Stimulated activated CD4-positive, alpha-beta T cell treated with anti-CD3 and anti-CD28 coated beads, TNF-alpha, amount 100 ng/mL, for 48 hours (primary cell): ENCODE results near the gene FLT4.
A peak's percentile ranks its signal among the peaks of the same experiment; 100 is the strongest.

ENCODE experiments used
- DNase-seq, 3 donors: peaks; one replicate each; pipeline ENCODE4 v3.0.0-alpha.2; 2020; ENCODE audit warnings: low read depth in 3 of 3

The FLT4 gene

GRCh38 chr5:180592176-180592575, 57.2 kb downstream of the FLT4 start:
- no peak for DNase-seq

GRCh38 chr5:180591311-180591887, 58.0 kb downstream of the FLT4 start, which contains the start of gene SCGB3A1:
SCGB3A1 (minus strand) TSS chr5:180591499; CDS start chr5:180591462, 37 bp downstream.
- DNase-seq: no peak

- DNase-seq: no peak
Measured at GRCh38 chr5:180590543-180591310, 58.7 kb downstream of the FLT4 start.

- no peak for DNase-seq
Measured at GRCh38 chr5:180589771-180590542, 59.4 kb downstream of the FLT4 start.

GRCh38 chr5:180586870-180587269, 62.5 kb downstream of the FLT4 start:
- DNase-seq: no peak

GRCh38 chr5:180586204-180586603, 63.2 kb downstream of the FLT4 start:
- no peak for DNase-seq

DNA sequence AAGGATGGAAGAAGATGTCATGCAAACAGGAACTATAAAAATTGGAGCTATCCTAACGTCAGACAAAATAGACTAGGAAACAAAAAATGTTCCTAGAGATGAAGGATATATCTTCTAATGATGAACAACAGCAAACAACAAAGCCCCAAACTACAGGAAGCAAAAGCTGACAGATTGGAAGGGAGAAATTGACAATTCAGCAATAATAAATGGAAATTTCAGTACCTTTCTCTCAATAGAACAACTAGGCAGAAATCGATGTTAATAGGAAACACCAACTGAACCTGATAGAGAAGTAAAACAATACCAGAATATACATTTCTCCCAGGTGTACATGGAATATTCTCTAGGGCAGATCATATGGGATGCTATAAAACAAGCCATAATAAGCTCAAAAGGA, 65.7 kb downstream of the FLT4 start:
- no peak for DNase-seq

DNA sequence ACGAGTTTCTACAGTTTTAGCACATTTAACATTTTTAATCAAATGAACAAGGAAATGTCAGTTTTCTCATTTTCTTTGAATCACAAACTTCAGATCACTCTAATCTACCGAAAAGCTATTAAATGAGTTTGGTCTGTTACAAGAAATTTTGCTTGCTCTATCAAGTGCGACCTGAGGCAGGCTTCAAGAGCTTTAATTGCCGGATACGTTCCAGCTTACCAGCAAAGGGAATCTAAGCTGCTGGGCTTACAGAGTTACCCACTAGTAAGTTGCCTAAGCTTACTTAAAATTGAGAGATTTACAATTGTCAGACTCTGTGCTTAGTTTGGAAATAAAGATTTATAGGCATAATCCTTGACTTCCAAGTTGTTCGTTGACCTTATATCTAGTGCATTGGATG, 68.7 kb downstream of the FLT4 start:
- no peak for DNase-seq

DNA sequence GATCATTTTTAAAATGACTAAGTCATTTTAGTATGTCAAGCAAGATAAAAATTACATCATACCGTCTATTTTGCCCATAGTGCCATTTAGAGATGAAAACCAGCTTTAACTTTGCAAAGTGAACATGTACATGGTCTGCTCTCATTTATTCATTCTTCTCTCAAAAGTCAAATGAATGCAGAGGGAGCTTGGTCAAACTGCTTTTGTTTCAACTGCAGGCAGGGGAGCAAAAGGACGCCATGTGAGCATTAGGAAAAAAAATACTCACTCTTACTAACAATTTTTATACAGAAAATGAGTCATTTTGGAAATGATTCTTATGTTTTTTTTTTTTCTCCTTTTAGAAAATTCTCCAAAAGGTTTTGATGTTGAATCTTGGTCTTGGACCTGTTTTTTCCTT, 73.8 kb downstream of the FLT4 start:
- no peak for DNase-seq

DNA sequence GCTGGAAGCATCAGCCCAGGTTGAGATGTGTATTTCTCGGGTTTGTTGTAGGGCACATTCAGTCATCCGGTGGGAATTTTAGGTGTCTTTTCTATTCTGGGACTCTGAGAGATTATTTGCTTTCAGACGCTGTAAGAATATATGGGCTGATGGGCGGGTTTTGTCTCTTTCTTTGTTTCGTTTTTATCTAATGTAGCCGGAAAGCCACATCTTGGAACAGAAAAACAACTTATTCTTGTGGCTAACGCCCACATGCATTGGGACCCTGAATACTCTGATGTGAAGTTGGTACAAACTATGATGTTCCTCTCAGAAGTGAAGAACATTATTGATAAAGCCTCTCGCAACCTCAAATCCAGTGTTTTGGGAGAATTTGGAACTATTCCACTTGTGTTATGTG, 80.5 kb downstream of the FLT4 start:
- no peak for DNase-seq

- DNase-seq: peak in 1 of 3 donors; percentile 22
Measured at GRCh38 chr5:180563994-180564393, 85.4 kb downstream of the FLT4 start.

GRCh38 chr5:180558232-180558631, 91.2 kb downstream of the FLT4 start:
- DNase-seq: no peak

DNA sequence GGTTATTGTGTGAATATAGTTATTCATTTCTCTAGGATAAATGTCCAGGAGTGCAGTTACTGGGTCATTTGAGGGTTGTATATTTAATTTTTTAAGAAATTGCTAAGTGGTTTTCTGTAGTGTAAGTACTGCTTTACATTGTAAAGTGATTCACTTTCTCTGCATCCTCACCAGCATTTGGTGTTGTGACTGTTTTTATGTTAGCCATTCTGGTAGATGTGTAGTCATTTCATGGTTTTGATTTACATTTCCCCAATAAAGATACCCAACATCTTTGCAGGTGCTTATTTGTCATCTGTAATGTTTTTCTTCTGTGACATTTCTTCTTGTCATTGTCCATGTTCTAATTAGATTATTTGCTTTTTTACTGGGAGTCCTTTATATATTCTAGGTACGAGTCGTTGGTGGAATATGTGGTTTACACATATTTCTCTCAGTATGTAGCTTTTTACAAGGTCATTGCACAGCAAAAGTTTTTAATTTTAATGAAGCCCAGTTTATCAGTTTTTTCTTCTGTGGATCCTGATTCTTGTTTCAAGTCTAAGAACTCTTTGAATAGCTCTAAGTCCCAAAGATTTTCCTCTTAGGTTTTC, 92.1 kb downstream of the FLT4 start:
- DNase-seq: no peak

DNA sequence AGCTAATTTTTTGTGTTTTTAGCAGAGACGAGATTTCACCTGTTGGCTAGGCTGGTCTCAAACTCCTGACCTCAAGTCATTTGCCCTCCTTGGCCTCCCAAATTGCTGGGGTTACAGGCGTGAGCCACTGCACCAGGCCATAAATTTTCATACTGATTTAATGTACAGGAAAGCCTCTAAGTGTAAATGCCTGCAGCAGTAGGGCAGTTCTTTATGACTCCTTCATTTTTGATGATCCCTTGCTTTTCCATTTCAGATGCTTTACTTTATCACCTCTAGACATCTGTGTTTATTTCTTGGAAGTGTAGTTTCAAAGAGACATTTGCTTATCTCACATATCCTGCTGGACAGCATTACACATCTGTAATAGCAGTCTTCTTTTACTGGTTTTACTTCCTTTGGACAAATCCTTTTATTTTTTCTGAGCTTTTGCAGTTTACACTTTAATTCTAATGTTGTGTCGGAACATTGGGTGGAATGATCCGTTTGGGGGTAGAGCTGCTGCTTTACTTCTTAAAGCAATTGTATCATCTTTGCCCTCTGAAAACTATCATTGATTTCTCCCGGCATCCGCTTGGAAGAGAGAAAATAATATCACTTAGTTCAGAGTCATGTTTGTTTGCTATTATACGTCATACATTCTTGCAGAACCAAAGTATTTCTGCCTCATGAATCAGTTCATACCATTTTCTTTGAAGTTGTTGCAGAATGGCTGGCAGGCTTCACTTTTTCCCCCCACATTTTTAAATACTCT, 94.1 kb downstream of the FLT4 start:
- DNase-seq: no peak

DNA sequence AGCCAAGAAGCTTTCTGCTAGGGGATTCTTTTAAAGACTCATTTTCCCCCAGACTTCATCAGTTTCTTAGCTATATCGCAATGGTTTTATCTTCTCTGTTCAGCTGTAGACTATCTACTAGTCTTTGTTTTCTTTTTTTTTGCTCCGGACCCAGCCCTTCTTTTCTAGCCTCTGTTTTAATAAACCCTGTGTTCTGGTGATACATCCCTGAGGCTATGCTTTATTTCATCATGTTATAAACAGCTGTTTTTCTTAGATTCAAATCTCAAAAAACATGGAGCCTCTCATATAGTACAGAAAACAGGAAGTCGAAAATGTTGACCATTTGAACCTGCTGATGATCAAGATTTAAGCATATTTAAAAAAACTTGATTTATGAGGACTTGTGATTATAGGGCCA, 95.9 kb downstream of the FLT4 start:
- DNase-seq: no peak
